HG03460 (cell line): ENCODE measurements around the gene MMP13.
"Not testable (repeated sequence)": the region's sequence is repeated elsewhere in the genome, so short reads cannot be mapped to it uniquely, and the experiment has no call there.

ENCODE experiments used
- ATAC-seq: cut with Tn5 transposase; IDR thresholded peaks from one replicate; pipeline ENCODE4 v1.9.1; 2021; ENCODE audit not compliant: unreplicated experiment

MMP13 gene

GRCh38 chr11:102903895-102904294 lies 51.6 kb downstream of the MMP13 start:
- not testable (repeated sequence) for ATAC-seq

GRCh38 chr11:102900346-102900745 lies 55.2 kb downstream of the MMP13 start:
- ATAC-seq: no peak
